ENCODE measurements around the gene SEC62. TPM values are rescaled to one million over a fixed set of nuclear protein-coding genes. Genes with fewer than 3 reads are reported as not detected.

The SEC62 gene
- total and polyA plus RNA-seq, 2 of the 4 experiments (the other 2 are of a cell fraction): 33.2 to 36.6 TPM

DNA sequence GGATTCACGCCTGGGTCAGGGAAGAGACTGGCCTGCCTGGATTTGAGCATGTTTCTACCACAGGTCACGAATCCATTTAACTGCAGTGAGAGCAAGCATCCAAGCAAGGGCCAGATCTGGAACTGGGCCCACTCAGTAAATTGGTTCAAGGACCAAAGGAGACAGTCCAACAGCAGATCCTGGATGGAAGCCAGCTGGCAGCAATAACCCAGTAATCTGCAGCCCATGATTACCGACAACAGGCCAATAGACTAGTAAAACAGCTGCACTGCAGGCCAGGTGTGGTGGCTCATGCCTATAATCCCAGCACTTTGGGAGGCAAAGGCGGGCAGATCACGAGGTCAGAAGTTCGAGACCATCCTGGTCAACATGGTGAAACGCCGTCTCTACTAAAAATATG is 43.4 kb upstream of the SEC62 start (continued):
- no peak for TF ChIP-seq MXI1 (IDR thresholded peaks at IDR 0.05; ENCODE audit: borderline replicate concordance, low read depth, low read length)

DNA sequence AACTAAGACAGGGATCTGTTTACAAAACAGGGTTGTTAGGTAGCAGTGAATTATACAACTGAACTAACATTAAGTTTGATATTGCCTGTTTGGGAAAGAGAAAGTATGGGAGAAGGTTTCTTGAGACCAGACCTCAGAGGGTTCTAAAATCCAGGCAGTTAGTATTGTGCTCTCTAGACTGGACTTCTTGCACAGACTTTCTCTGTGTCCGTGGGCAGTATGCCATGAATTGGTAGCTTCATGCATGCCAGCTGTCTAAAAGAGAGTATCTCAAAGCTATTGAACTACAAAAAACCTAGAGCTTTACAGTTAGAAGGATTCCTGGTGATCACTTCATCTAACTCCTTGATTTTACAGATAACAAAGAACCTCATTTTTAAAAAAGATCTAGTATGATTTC is 42.8 kb upstream of the SEC62 start:
- H3K23ac ChIP-seq (ENCODE audit: low read depth, low read length): no peak overlapping the region
- H3K9ac ChIP-seq (ENCODE audit: low read depth, low read length): no peak overlapping the region
- H2BK20ac ChIP-seq (ENCODE audit: low read depth, low read length): no peak overlapping the region
- no peak overlapping the region for H4K5ac ChIP-seq (ENCODE audit: low read depth, low read length)
- no peak overlapping the region for H3K4me3 ChIP-seq (ENCODE audit: insufficient read depth, low read depth, low read length)
- TF ChIP-seq SMC3 (IDR thresholded peaks at IDR 0.05; ENCODE audit: low read depth, low read length) (no peak), FOS (IDR thresholded peaks at IDR 0.05; ENCODE audit: low read depth, low read length) (no peak), CTCF (conservative IDR thresholded peaks at IDR 0.05; ENCODE audit: low read depth, low read length) (no peak), RAD21 (IDR thresholded peaks at IDR 0.05; ENCODE audit: low read length) (no peak), POLR2A (IDR thresholded peaks at IDR 0.05; ENCODE audit: low read depth, low read length) (no peak), BHLHE40 (IDR thresholded peaks at IDR 0.05; ENCODE audit: low read depth, low read length) (no peak), CEBPB (IDR thresholded peaks at IDR 0.05; ENCODE audit: low read depth, low read length) (no peak), RCOR1 (IDR thresholded peaks at IDR 0.05; ENCODE audit: insufficient replicate concordance, low read length) (no peak), MAFK (IDR thresholded peaks at IDR 0.05; ENCODE audit: low read depth, low read length) (no peak), ELK1 (IDR thresholded peaks at IDR 0.05; ENCODE audit: borderline replicate concordance, low read depth, low read length) (no peak), MAZ (IDR thresholded peaks at IDR 0.05; ENCODE audit: borderline replicate concordance, low read depth, low read length) (no peak), CHD1 (IDR thresholded peaks at IDR 0.05; ENCODE audit: low read depth, low read length) (no peak), MXI1 (IDR thresholded peaks at IDR 0.05; ENCODE audit: borderline replicate concordance, low read depth, low read length) (no peak), RFX5 (IDR thresholded peaks at IDR 0.05; ENCODE audit: low read depth, low read length) (no peak), NFE2L2 (IDR thresholded peaks at IDR 0.05; ENCODE audit: low read depth, low read length) (no peak)
- TF ChIP-seq, protein P1, sequence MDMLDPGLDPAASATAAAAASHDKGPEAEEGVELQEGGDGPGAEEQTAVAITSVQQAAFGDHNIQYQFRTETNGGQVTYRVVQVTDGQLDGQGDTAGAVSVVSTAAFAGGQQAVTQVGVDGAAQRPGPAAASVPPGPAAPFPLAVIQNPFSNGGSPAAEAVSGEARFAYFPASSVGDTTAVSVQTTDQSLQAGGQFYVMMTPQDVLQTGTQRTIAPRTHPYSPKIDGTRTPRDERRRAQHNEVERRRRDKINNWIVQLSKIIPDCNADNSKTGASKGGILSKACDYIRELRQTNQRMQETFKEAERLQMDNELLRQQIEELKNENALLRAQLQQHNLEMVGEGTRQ (IDR thresholded peaks at IDR 0.05; ENCODE audit: low read depth, low read length): no peak
- no peaks in the 10 kb centered on the region for H3K9me3 ChIP-seq (ENCODE audit: control insufficient read depth, insufficient read depth, low read length)
- H2BK120ac ChIP-seq (ENCODE audit: low read depth, low read length): no peak overlapping the region
- H3K4ac ChIP-seq (ENCODE audit: low read depth, low read length): no peak overlapping the region
- no peak overlapping the region for H2BK15ac ChIP-seq (ENCODE audit: low read depth, low read length)
- in situ Hi-C loops (cut with MboI; ENCODE audit: low sequenced_read_pairs) (no loop called here), intact Hi-C loops (cut with micrococcal nuclease) (no loop called here), dilution Hi-C loops (cut with HindIII; ENCODE audit: low sequenced_read_pairs, unreplicated experiment) (no loop called here)
- DNase-seq (no peak), ATAC-seq (ENCODE audit: low read depth) (no peak)
- no peaks in the 10 kb centered on the region for H3K9me1 ChIP-seq (ENCODE audit: insufficient read depth, low read length)
- H3K36me3 ChIP-seq (ENCODE audit: control insufficient read depth, insufficient read depth, low read length): no peaks in the 10 kb centered on the region
- H2AK5ac ChIP-seq (ENCODE audit: low read depth, low read length): no peak overlapping the region
- H3K18ac ChIP-seq (ENCODE audit: low read depth, low read length): no peak overlapping the region
- no peak overlapping the region for H2AFZ ChIP-seq (replicated peaks; ENCODE audit: low read length, poor library complexity)
- no peak overlapping the region for H2AK9ac ChIP-seq (replicated peaks; ENCODE audit: low read depth, low read length, poor library complexity)
- no peak overlapping the region for H3K27ac ChIP-seq (ENCODE audit: insufficient read depth, low read length)
- no peak overlapping the region for H2BK5ac ChIP-seq (ENCODE audit: low read depth, low read length, poor library complexity, severe bottlenecking)
- POLR2A ChIA-PET (ENCODE audit: unreplicated experiment): no interaction called here
- H4K20me1 ChIP-seq (ENCODE audit: insufficient read depth, low read length): no peaks in the 10 kb centered on the region
- H3K4me1 ChIP-seq (ENCODE audit: control insufficient read depth, insufficient read depth, low read length): no peaks in the 10 kb centered on the region
- no peaks in the 10 kb centered on the region for H3K79me1 ChIP-seq (ENCODE audit: low read depth in 1 of 2, low read length in 2 of 2)
- H3K14ac ChIP-seq (replicated peaks; ENCODE audit: low read depth, low read length): no peak overlapping the region
- no peak overlapping the region for H4K8ac ChIP-seq (ENCODE audit: low read depth in 2 of 2, low read length in 2 of 2)
- no TSS peak for BruUV-seq (replicated peaks)
- no CpG with 5 or more reads among the region's 1 CpG for WGBS, 2 experiments (ENCODE audit: extremely low coverage in 2 of 2, insufficient read length in 1 of 2)
- H4K91ac ChIP-seq (ENCODE audit: insufficient read depth, low read depth, low read length): no peak overlapping the region
- H3K4me2 ChIP-seq (ENCODE audit: low read depth, low read length): no peak overlapping the region
- CTCF ChIA-PET: no interaction called here
- peaks cover 15% of the 10 kb centered on the region for H3K27me3 ChIP-seq (ENCODE audit: control insufficient read depth, insufficient read depth, low read length)
- H3K56ac ChIP-seq (ENCODE audit: extremely low read depth, insufficient read depth, low read length): no peak overlapping the region
